ENCODE data around the gene YJU2.
A peak's percentile ranks its signal among the peaks of the same experiment; 100 is the strongest.
"Not testable (repeated sequence)": the region's sequence is repeated elsewhere in the genome, so short reads cannot be mapped to it uniquely, and the experiment has no call there.

The YJU2 gene

DNA sequence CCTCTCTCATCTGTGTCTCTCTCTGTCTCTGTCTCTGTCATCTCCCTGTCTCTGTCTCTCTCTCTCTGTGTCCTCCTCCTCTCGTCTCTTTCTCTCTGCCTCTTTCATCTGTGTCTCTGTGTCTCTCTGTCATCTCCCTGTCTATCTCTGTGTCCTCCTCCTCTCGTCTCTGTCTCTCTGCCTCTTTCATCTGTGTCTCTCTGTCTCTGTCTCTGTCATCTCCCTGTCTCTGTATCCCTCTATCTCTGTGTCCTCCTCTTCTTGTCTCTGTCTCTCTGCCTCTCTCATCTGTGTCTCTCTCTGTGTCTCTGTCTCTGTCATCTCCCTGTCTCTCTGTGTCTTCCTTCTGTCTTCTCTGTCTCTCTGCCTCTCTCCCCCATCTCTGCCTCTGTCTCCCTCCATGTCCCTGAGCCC lies 18.1 kb upstream of the YJU2 start:
- no peak for DNase-seq (ENCODE audit: low spot score)

- DNase-seq (ENCODE audit: low spot score) = no peak
Measured at GRCh38 chr19:4229179-4229931, 17.5 kb upstream of the YJU2 start, which contains the start of gene EBI3. Gene EBI3 (plus strand): TSS chr19:4229523. CDS start chr19:4229551, 28 bp downstream.

GRCh38 chr19:4230237-4230636 lies 16.6 kb upstream of the YJU2 start:
- DNase-seq (ENCODE audit: low spot score) = not testable (repeated sequence)

GRCh38 chr19:4231521-4231920 lies 15.4 kb upstream of the YJU2 start:
- DNase-seq (ENCODE audit: low spot score) = not testable (repeated sequence)

GRCh38 chr19:4232139-4232538 lies 14.7 kb upstream of the YJU2 start:
- DNase-seq (ENCODE audit: low spot score) = not testable (repeated sequence)

- no peak for DNase-seq (ENCODE audit: low spot score)
Measured at GRCh38 chr19:4232614-4233281, 14.1 kb upstream of the YJU2 start.

GRCh38 chr19:4233282-4233853 lies 13.5 kb upstream of the YJU2 start:
- no peak for DNase-seq (ENCODE audit: low spot score)

DNA sequence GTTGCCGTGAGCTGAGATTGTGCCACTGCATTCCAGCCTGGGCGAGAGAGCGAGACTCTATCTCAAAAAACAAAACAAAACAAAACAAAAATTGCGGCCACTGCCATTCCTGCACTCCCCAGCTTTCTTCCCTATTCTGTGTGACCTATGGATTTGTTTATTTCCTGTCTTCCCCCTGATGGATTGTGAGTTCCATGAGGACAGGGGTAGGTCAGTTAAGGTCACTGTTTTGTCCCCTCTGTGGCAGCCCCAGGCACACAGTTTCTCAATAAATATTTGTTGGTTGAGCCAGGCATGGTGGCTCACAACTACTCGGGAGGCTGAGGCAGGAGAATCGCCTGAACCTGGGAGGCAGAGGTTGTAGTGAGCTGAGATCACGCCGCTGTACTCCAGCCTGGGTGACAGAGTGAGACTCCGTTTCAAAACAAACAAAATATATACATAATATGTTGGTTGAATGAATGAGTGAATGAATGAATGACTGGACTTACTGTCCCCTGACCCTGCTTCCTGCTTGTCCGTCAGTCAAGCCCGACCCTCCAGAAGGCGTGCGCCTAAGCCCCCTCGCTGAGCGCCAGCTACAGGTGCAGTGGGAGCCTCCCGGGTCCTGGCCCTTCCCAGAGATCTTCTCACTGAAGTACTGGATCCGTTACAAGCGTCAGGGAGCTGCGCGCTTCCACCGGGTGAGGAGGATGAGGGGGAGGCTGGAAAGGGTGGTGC lies 12.6 kb upstream of the YJU2 start:
- DNase-seq (ENCODE audit: low spot score) = no peak

GRCh38 chr19:4234862-4235201 lies 12.0 kb upstream of the YJU2 start:
- no peak for DNase-seq (ENCODE audit: low spot score)

DNA sequence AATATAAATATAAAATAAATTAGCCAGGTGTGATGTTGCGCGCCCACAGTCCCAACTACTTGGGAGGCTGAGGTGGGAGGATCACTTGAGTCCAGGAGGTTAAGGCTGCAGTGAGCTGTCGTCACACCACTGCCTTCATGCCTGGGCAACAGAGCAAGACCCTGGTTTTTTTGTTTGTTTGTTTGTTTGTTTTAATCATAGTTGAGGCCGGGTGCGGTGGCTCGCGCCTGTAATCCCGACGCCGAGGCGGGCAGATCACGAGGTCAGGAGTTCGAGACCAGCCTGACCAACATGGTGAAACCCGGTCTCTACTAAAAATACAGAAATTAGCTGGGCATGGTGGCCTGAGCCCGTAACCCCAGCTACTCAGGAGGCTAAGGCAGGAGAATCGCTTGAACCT lies 9.4 kb upstream of the YJU2 start:
- DNase-seq (ENCODE audit: low spot score) = not testable (repeated sequence)

DNA sequence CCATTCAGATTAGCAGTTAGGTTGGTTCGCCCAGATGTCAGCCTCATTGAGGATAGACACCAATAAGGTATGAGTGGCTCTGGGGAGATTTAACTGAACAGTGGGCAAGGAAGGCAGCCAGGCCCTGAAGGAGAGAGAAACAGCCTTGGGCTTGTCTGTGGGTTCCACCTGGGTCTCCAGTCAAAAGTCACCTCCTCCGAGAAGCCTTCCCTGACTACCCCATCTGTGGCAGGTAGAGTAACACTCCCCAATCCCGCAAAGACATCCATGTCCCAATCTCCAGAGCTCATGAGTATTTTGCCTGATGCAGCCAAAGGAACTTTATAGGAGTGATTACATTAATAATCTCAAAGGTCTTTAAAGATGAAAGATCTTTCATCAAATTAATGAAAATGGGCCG lies 8.0 kb upstream of the YJU2 start:
- DNase-seq (ENCODE audit: low spot score) = no peak

- DNase-seq (ENCODE audit: low spot score) = no peak
Measured at GRCh38 chr19:4241824-4242430, 5.0 kb upstream of the YJU2 start.

GRCh38 chr19:4245938-4246337 lies 942 bp upstream of the YJU2 start:
- DNase-seq (ENCODE audit: low spot score) = not testable (repeated sequence)

GRCh38 chr19:4256563-4256962 lies 9.7 kb downstream of the YJU2 start:
- DNase-seq (ENCODE audit: low spot score) = peak; percentile 7

- DNase-seq (ENCODE audit: low spot score) = no peak
Measured at GRCh38 chr19:4257025-4257424, 10.1 kb downstream of the YJU2 start.

DNA sequence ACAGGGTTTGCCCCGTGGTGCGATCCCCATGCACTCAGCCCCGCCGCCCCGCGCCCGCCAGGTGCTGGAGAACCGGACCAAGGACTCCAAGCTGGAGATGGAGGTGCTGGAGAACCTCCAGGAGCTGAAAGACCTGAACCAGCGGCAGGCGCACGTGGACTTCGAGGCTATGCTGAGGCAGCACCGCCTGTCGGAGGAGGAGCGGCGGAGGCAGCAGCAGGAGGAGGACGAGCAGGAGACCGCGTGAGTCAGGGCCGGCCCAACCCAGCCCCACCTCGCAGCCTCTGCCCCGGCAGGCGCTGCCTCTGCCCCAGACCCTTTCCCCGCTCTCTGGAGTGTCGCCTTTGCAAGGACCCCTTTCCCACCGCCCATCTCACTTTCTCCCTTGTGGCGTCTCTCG lies 11.3 kb downstream of the YJU2 start:
- no peak for DNase-seq (ENCODE audit: low spot score)

DNA sequence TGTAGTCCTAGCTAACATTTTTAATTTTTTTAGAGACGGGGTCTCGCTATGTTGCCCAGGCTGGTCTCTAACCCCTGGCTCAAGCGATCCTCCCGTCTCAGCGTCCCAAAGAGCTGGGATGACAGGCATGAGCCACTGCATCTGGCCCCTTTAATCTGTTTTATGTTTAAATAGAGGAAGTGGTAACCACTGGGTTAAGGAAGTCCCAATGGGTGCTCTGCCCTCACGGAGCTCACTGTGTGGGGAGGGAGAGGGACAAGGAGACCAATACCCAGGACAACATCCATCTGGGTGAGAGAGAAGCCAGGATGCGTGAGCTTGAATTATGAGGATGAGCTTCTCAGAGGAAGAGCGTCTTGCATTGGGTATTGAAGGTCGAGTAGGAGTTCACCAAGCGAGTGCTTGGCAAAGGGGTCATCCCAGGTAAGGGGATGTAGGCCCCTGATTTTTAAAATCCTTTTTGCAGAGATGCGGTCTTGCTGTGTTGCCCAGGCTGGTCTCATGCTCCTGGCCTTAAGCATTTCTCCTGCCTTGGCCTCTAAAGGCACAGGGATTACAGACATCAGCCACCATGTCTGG lies 13.8 kb downstream of the YJU2 start:
- DNase-seq (ENCODE audit: low spot score) = no peak

- DNase-seq (ENCODE audit: low spot score) = no peak
Measured at GRCh38 chr19:4264812-4265211, 17.9 kb downstream of the YJU2 start.

DNA sequence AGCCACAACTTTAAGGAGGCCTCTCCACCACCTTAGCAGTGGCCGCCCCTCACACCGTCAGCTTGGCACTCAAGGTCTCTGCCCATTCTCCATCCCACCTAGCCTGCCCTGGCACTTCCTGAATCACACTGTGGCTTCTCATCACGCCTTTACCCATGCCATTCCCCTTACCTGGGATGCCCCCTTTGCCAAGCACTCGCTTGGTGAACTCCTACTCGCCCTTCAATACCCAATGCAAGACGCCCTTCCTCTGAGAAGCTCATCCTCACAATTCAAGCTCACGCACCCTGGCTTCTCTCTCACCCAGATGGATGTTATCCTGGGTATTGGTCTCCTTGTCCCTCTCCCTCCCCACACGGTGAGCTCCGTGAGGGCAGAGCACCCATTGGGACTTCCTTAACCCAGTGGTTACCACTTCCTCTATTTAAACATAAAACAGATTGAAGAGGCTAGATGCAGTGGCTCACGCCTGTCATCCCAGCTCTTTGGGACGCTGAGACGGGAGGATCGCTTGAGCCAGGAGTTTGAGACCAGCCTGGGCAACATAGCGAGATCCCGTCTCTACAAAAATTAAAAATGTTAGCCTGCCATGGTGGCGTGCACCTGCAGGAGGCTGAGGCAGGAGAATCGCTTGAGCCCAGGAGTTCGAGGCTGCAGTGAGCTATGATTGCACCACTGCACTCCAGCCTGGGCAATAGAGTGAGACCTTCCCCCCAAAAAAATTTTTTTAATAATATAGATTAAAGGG lies 19.5 kb downstream of the YJU2 start:
- DNase-seq (ENCODE audit: low spot score) = no peak

DNA sequence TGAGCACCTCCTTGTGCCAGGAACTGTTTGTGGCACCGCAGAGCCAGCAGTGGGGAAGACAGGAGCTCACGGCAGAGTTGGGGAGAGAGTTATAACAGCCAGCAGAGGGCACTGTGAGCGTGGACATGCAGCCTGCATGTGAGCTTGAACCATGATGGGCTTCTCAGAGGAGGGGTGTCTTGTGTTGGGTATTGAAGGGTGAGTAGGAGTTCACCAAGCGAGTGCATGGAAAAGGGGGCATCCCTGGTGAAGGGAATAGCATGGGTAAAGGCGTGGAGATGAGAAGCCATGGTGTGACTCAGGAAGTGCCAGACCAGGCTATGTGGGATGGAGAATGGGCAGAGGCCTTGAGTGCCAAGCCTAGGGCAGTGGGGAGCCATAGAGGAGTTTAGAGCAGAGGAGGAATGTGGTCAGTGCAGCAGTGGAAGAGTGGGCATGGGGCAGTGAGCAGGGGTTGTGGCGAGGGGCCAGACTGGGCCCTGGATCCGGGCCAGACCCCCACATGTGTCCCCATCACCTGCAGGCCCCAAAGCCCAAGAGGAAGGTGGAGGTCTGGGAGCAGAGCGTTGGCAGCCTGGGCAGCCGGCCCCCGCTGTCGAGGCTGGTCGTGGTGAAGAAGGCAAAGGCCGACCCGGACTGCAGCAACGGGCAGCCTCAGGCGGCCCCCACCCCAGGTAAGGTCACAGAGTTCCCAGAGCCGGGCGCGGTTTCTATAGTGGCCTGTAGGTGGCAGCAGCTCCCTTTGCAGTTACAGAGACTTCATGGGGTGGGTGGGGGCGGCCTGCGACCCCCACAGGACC lies 20.4 kb downstream of the YJU2 start:
- peak; percentile 87 for DNase-seq (ENCODE audit: low spot score)
